HepG2 (cell line): ENCODE results near the gene DLG5. TPM values are rescaled to one million over a fixed set of nuclear protein-coding genes. Genes with fewer than 3 reads are reported as not detected.

ENCODE experiments used
- ATAC-seq: fragments of 200-7000 bp; cut with Tn5 transposase; 3 replicates; pipeline ENCODE4 v1.9.1; 2020; ENCODE audit warnings: mild to moderate bottlenecking, moderate library complexity
- BruUV-seq: library from RNA; stranded (reverse); fragments of 400-500 nt; replicated peaks from 2 replicates; lab custom pipeline; 2021; lab: Mats Ljungman, UMichigan
- CTCF ChIA-PET: fragments of 300-600 bp; formaldehyde crosslinking; extraction: SDS; loops from one replicate; lab custom pipeline; 2021; ENCODE audit warnings: low total read pairs, inconsistent platforms, low intra/inter-chr PET ratio; lab: Yijun Ruan, JAX
- POLR2A ChIA-PET: fragments of 350-600 bp; sonication (Branson Sonifier 250); formaldehyde crosslinking; loops from one replicate; lab custom pipeline; 2020; ENCODE audit warnings: antibody characterized with exemption, inconsistent platforms; lab: Yijun Ruan, JAX
- DNase-seq: peaks from one replicate; pipeline ENCODE4 v3.0.0-alpha.2; 2015; ENCODE audit warnings: low spot score
- FAIRE-seq: peaks from 3 replicates; lab custom pipeline; 2011; peaks lifted over from hg19 to GRCh38; lab: Jason Lieb, UNC
- H2AFZ ChIP-seq: one replicate; pipeline ENCODE4 v1.6.1; 2011; ENCODE audit warnings: low read length, inconsistent platforms
- H3K27ac ChIP-seq: fragments of 300-600 bp; 3 replicates; pipeline ENCODE4 v1.8.0; 2011; ENCODE audit warnings: mixed run types, mild to moderate bottlenecking, mixed read lengths, low read length, inconsistent platforms; ENCODE audit not compliant: insufficient read depth; ENCODE audit errors: extremely low read length
- H3K27me3 ChIP-seq, 2 experiments: fragments of 200-600 bp in 1 of 2; 2 replicates in 1 of 2; 3 replicates in 1 of 2; pipeline versions ENCODE4 v1.6.0 to v1.8.0; 2011; ENCODE audit warnings: low read length in 2 of 2, mild to moderate bottlenecking in 2 of 2, moderate library complexity in 2 of 2, inconsistent platforms in 1 of 2; ENCODE audit not compliant: insufficient read depth in 2 of 2, control insufficient read depth in 1 of 2
- H3K36me3 ChIP-seq, 2 experiments: fragments of 200-600 bp in 1 of 2; replicated peaks in 1 of 2; 2 replicates in 1 of 2; 3 replicates in 1 of 2; pipeline versions ENCODE4 v1.5.1 to v1.8.0; 2011; ENCODE audit warnings: low read length in 2 of 2, inconsistent platforms in 1 of 2; ENCODE audit not compliant: insufficient read depth in 2 of 2, control insufficient read depth in 1 of 2
- H3K4me1 ChIP-seq: 2 replicates; pipeline ENCODE4 v1.5.1; 2012; ENCODE audit warnings: low read length, inconsistent platforms; ENCODE audit not compliant: insufficient read depth
- H3K4me2 ChIP-seq: 2 replicates; pipeline ENCODE4 v1.6.0; 2011; ENCODE audit warnings: low read depth, low read length, inconsistent platforms
- H3K4me3 ChIP-seq, 3 experiments: fragments of 200-600 bp in 1 of 3; sonication (generic), shearing (Covaris generic) in 1 of 3; replicated peaks in 1 of 3; 2 replicates each; pipeline ENCODE4 v1.5.1; 2011 to 2016; ENCODE audit warnings: low read length in 3 of 3, inconsistent platforms in 2 of 3, low read depth in 2 of 3, mild to moderate bottlenecking in 2 of 3, control low read depth in 1 of 3, mixed read lengths in 1 of 3; ENCODE audit not compliant: insufficient read depth in 1 of 3
- H3K79me2 ChIP-seq: one replicate; pipeline ENCODE4 v1.6.1; 2011; ENCODE audit warnings: low read length, inconsistent platforms; ENCODE audit not compliant: insufficient read depth
- H3K9ac ChIP-seq: 2 replicates; pipeline ENCODE4 v1.6.0; 2011; ENCODE audit warnings: mild to moderate bottlenecking, low read depth, low read length, inconsistent platforms; ENCODE audit not compliant: insufficient read depth
- H3K9me3 ChIP-seq: 2 replicates; pipeline ENCODE4 v1.5.1; 2012; ENCODE audit warnings: mild to moderate bottlenecking, low read length
- H4K20me1 ChIP-seq: 2 replicates; pipeline ENCODE4 v1.6.0; 2011; ENCODE audit warnings: inconsistent platforms, mild to moderate bottlenecking, low read length, moderate library complexity; ENCODE audit not compliant: insufficient read depth
- DZIP1 ChIP-seq: sonication (generic); formaldehyde crosslinking; IDR thresholded peaks from 2 replicates; pipeline ENCODE4 v1.5.0; 2020; ENCODE audit warnings: mild to moderate bottlenecking, missing genetic modification reagents
- FOSL2 ChIP-seq: sonication (generic); formaldehyde crosslinking; IDR thresholded peaks from 2 replicates; pipeline ENCODE4 v1.4.0; 2020; ENCODE audit warnings: missing genetic modification reagents
- FOXK1 ChIP-seq: sonication (generic); formaldehyde crosslinking; IDR thresholded peaks from 2 replicates; pipeline ENCODE4 v1.4.0; 2020; ENCODE audit warnings: low read depth, missing genetic modification reagents, borderline replicate concordance
- FOXO4 ChIP-seq: sonication (generic); formaldehyde crosslinking; conservative IDR thresholded peaks from 2 replicates; pipeline ENCODE4 v1.8.1; 2023; ENCODE audit warnings: missing genetic modification reagents
- HIVEP1 ChIP-seq: sonication (generic); formaldehyde crosslinking; IDR thresholded peaks from 2 replicates; pipeline ENCODE4 v1.4.0; 2020; ENCODE audit warnings: mild to moderate bottlenecking, missing genetic modification reagents
- HOMEZ ChIP-seq: IDR thresholded peaks from 2 replicates; pipeline ENCODE4 v1.6.1; 2016; ENCODE audit warnings: low read depth
- ISL2 ChIP-seq: sonication (generic); formaldehyde crosslinking; IDR thresholded peaks from 2 replicates; pipeline ENCODE4 v1.5.0; 2020; ENCODE audit warnings: missing genetic modification reagents
- THAP8 ChIP-seq: sonication (generic); formaldehyde crosslinking; IDR thresholded peaks from 2 replicates; pipeline ENCODE4 v1.5.1; 2020; ENCODE audit warnings: missing genetic modification reagents, mild to moderate bottlenecking, borderline replicate concordance
- ZNF687 ChIP-seq: sonication (generic); formaldehyde crosslinking; IDR thresholded peaks from 2 replicates; pipeline ENCODE4 v1.5.1; 2020; ENCODE audit warnings: mild to moderate bottlenecking, missing genetic modification reagents, moderate library complexity
- ZNF770 ChIP-seq: sonication (generic); formaldehyde crosslinking; IDR thresholded peaks from 2 replicates; pipeline ENCODE4 v1.5.0; 2020; ENCODE audit warnings: mild to moderate bottlenecking, missing genetic modification reagents
- WGBS: methylation state at CpG from one replicate; pipeline ENCODE4 v1.1.6; 2017; ENCODE audit warnings: low lambda C conversion rate; 5-methylcytosine and 5-hydroxymethylcytosine counted together
- in situ Hi-C: cut with HindIII; loops from 2 replicates; pipeline ENCODE4 v1.10.0; 2017; ENCODE audit warnings: low pct_unique_long_range_greater_than_20kb; ENCODE audit not compliant: extremely low pct_ligation_motif_present
- intact Hi-C: fragments of 100-400 bp; cut with micrococcal nuclease; formaldehyde crosslinking; loops from one replicate; pipeline ENCODE4 v1.10.0; 2022; ENCODE audit not compliant: unreplicated experiment
- polyA plus RNA-seq, 8 experiments: library from polyadenylated mRNA; depleted of rRNA in 3 of 8; stranded (reverse) in 7 of 8; unstranded in 1 of 8; fragments of >200 nt; fragmentation: Illumina TruSeq in 4 of 8; extraction: Trizol in 4 of 8; gene quantifications; 2 replicates each; pipeline versions ENCODE4 v1.2.1 to v1.2.3, GENCODE V29; 2011 to 2016; ENCODE audit warnings: low read depth in 4 of 8, missing spikeins in 1 of 8, mixed read lengths in 1 of 8; ENCODE audit not compliant: insufficient read depth in 1 of 8
- total RNA-seq, 5 experiments: library from RNA; depleted of rRNA; stranded (reverse); fragments of >200 nt; fragmentation: Illumina TruSeq; extraction: Trizol; gene quantifications; 2 replicates each; pipeline ENCODE4 v1.2.3, GENCODE V29; 2016; ENCODE audit warnings: low read depth in 1 of 5

The DLG5 gene
- total and polyA plus RNA-seq, 2 of the 13 experiments (the other 11 are each of a cell fraction or from before 2014, with no cell fraction given), result 15.5 to 18.2 TPM

GRCh38 chr10:77787440-77787839, 139.1 kb downstream of the DLG5 start:
- Histone ChIP-seq H3K27ac (no peak overlapping the region), H3K4me1 (no peaks in the 10 kb centered on the region), H3K9ac (no peak overlapping the region), H4K20me1 (no peaks in the 10 kb centered on the region), H3K27me3 (no peaks in the 10 kb centered on the region), H3K4me3 (no peak overlapping the region), H3K36me3 (peaks cover 7 to 14% of the 10 kb centered on the region in 2 experiments; a peak in 4 of 5 replicates), H3K9me3 (no peaks in the 10 kb centered on the region), H3K4me2 (no peak overlapping the region), H3K79me2 (no peaks in the 10 kb centered on the region), H2AFZ (no peak overlapping the region)
- intact Hi-C loops (no loop called here), in situ Hi-C loops (no loop called here)
- CTCF ChIA-PET, result no interaction called here
- FAIRE-seq (no peak), DNase-seq (no peak), ATAC-seq (no peak)
- POLR2A ChIA-PET, result no interaction called here
- no TSS peak for BruUV-seq
- WGBS, result 99% methylated on average over 12 of the region's 12 CpGs
- no peak for TF ChIP-seq ZNF687 (CRISPR knock-in tag)
- TF ChIP-seq DZIP1 (CRISPR knock-in tag), result no peak
- TF ChIP-seq HIVEP1 (CRISPR knock-in tag), result no peak
- TF ChIP-seq HOMEZ (CRISPR knock-in tag), result no peak
- TF ChIP-seq FOXK1 (CRISPR knock-in tag), result no peak
- TF ChIP-seq THAP8 (CRISPR knock-in tag), result no peak
- no peak for TF ChIP-seq ISL2
- no peak for TF ChIP-seq FOXO4 (CRISPR knock-in tag)
- TF ChIP-seq FOSL2 (CRISPR knock-in tag), result no peak
- no peak for TF ChIP-seq ZNF770 (CRISPR knock-in tag)
